ENCODE measurements around the gene TMEM200A.

The TMEM200A gene

DNA sequence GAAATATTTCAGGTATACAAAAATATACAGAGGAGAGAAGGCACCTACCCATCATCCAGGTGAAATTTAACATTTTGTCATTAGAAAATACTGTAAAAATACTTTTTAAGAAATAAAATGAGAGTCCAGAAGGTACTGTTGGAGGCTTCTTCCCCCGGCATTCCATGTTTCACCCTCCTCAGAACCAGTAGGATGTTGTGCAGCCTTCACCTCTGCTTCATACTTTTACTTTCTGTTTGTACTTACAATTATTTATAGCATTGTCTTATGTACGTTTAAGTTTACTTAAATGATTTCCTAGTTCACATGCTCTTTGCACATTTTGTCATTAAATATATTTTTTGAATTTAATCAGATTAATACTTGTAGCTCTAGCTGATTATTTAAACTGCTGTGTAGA is 30.9 kb downstream of the TMEM200A start:
- Histone ChIP-seq H3K27ac (no peak overlapping the region), H3K4me3 (ENCODE audit: low read depth, low read length) (no peak overlapping the region), H3K9me3 (ENCODE audit: severe bottlenecking) (peaks cover 3% of the 10 kb centered on the region), H3K36me3 (no peaks in the 10 kb centered on the region), H3K27me3 (ENCODE audit: insufficient read depth, low read depth, severe bottlenecking) (no peaks in the 10 kb centered on the region)
- TF ChIP-seq, protein P1, sequence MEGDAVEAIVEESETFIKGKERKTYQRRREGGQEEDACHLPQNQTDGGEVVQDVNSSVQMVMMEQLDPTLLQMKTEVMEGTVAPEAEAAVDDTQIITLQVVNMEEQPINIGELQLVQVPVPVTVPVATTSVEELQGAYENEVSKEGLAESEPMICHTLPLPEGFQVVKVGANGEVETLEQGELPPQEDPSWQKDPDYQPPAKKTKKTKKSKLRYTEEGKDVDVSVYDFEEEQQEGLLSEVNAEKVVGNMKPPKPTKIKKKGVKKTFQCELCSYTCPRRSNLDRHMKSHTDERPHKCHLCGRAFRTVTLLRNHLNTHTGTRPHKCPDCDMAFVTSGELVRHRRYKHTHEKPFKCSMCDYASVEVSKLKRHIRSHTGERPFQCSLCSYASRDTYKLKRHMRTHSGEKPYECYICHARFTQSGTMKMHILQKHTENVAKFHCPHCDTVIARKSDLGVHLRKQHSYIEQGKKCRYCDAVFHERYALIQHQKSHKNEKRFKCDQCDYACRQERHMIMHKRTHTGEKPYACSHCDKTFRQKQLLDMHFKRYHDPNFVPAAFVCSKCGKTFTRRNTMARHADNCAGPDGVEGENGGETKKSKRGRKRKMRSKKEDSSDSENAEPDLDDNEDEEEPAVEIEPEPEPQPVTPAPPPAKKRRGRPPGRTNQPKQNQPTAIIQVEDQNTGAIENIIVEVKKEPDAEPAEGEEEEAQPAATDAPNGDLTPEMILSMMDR (IDR thresholded peaks at IDR 0.05; ENCODE audit: low read depth, low read length) = no peak
- DNase-seq = no peak

DNA sequence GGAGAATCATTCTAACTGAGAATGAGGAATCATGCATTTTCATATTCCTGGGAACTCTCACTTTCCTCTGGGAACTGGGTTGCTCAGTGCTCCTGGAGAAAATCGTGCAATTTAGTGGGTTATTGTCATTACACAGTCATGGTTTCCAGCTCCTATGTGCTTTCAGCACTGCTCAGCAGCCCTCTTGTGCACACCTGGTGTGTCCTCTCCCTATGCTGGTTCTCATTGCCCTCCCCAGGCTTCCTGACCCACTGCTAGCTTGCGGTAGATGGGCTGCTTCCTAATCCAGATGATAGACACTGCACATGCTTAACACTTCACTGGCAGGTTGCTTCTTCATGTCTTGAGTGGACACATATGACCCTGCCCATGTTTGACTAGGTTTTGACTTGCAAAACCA is 39.7 kb downstream of the TMEM200A start:
- Histone ChIP-seq H3K4me3 (ENCODE audit: low read depth, low read length) (no peak overlapping the region), H3K9me3 (ENCODE audit: severe bottlenecking) (no peaks in the 10 kb centered on the region), H3K27me3 (ENCODE audit: insufficient read depth, low read depth, severe bottlenecking) (no peaks in the 10 kb centered on the region), H3K36me3 (no peaks in the 10 kb centered on the region), H3K27ac (no peak overlapping the region)
- no peak for DNase-seq
- TF ChIP-seq, protein P1 (IDR thresholded peaks at IDR 0.05; ENCODE audit: low read depth, low read length) = no peak

GRCh38 chr6:130407032-130407431 is 41.2 kb downstream of the TMEM200A start:
- DNase-seq = no peak
- TF ChIP-seq, protein P1 (IDR thresholded peaks at IDR 0.05; ENCODE audit: low read depth, low read length) = no peak
- no peak overlapping the region for H3K4me3 ChIP-seq (ENCODE audit: low read depth, low read length)

DNA sequence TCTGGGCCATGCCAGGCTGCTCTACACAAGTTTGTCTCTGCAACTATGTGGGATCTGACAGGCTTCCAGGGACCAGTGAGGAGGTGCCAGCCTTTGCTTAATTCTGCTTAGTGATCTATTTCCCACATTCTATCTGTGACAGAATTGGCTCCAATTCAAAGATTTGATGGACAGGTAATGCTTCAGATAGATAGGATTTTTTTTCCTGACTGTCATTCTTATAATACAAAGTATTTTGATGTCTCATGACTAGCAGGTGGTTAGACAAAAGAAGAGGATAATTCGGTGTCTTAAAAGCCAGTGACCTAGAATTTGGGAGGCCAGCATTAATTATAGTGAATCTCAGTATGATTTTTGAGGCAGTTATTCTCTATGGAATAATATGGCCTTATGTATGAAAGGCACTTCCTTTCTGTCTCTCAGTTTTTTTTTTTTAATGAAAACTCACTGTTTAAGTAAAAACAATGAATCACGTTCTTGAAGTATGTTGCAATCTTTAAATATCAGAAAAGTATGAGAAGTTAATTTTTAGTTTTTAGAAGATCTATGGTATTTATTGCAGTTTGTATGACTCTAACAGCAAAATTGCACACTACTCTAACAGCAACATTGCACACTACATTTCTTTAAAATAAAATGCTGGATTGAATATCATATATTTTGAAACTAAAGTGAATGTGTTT is 43.7 kb downstream of the TMEM200A start:
- Histone ChIP-seq H3K36me3 (no peaks in the 10 kb centered on the region), H3K27ac (no peak overlapping the region), H3K4me3 (ENCODE audit: low read depth, low read length) (no peak overlapping the region), H3K27me3 (ENCODE audit: insufficient read depth, low read depth, severe bottlenecking) (no peaks in the 10 kb centered on the region), H3K9me3 (ENCODE audit: severe bottlenecking) (no peaks in the 10 kb centered on the region)
- no peak for DNase-seq
- TF ChIP-seq, protein P1 (IDR thresholded peaks at IDR 0.05; ENCODE audit: low read depth, low read length) = no peak

More at GRCh38 chr6:130407032-130407431, 41.2 kb downstream of the TMEM200A start:
- H3K9me3 ChIP-seq (ENCODE audit: severe bottlenecking) = no peaks in the 10 kb centered on the region
- no peaks in the 10 kb centered on the region for H3K36me3 ChIP-seq
- H3K27me3 ChIP-seq (ENCODE audit: insufficient read depth, low read depth, severe bottlenecking) = no peaks in the 10 kb centered on the region
- no peak overlapping the region for H3K27ac ChIP-seq

GRCh38 chr6:130411481-130411880 is 45.7 kb downstream of the TMEM200A start:
- no peak overlapping the region for H3K27ac ChIP-seq
- no peak overlapping the region for H3K4me3 ChIP-seq (ENCODE audit: low read depth, low read length)
- TF ChIP-seq, protein P1 (IDR thresholded peaks at IDR 0.05; ENCODE audit: low read depth, low read length) = no peak
- H3K9me3 ChIP-seq (ENCODE audit: severe bottlenecking) = no peaks in the 10 kb centered on the region
- H3K27me3 ChIP-seq (ENCODE audit: insufficient read depth, low read depth, severe bottlenecking) = no peaks in the 10 kb centered on the region
- H3K36me3 ChIP-seq = no peaks in the 10 kb centered on the region
- no peak for DNase-seq

All from WERI-Rb-1 (cell line).